Activated CD8-positive, alpha-beta memory T cell treated with anti-CD3 and anti-CD28 coated beads, Interleukin-2, amount 50 U/mL, for 48 hours (primary cell): ENCODE measurements around the gene GXYLT2.
"Not testable (repeated sequence)": the region's sequence is repeated elsewhere in the genome, so short reads cannot be mapped to it uniquely, and the experiment has no call there.

ENCODE experiments used
- DNase-seq: peaks from one replicate; pipeline ENCODE4 v3.0.0-alpha.2; 2020

The GXYLT2 gene

DNA sequence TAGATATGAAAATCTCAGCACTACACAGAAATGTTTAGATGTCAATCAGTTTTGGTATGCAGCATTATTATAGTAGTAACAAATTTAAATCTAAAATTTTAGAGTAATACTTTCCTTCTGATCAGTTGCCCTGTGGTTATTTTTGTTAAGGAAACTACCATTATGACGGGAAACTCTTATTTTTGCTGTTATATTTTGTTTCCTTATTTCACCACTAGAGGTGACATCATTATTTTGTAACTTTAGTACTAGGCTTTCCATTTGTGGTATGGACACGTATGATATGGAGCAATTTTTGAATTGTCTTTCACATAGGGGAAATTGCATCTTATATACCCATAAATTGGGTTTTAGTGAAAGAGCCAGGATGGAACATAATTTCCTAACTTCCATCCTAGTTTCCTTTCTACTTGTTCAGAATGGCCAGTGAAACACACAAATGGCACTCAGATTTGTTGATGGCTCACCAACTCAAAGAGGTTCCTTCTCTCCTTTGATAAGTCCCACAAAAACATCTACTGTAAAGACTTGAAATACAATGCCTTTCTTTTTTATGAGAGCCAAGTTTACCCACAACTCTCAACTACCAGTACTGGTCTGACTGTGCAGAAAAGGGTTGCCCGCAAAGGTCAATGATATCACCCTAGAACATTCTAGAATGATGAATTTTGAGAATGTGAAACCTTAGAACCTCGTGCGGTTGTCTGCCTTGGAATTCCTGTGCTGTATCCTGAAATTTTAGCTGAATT lies 89.4 kb downstream of the GXYLT2 start:
- peak; percentile 38 for DNase-seq

DNA sequence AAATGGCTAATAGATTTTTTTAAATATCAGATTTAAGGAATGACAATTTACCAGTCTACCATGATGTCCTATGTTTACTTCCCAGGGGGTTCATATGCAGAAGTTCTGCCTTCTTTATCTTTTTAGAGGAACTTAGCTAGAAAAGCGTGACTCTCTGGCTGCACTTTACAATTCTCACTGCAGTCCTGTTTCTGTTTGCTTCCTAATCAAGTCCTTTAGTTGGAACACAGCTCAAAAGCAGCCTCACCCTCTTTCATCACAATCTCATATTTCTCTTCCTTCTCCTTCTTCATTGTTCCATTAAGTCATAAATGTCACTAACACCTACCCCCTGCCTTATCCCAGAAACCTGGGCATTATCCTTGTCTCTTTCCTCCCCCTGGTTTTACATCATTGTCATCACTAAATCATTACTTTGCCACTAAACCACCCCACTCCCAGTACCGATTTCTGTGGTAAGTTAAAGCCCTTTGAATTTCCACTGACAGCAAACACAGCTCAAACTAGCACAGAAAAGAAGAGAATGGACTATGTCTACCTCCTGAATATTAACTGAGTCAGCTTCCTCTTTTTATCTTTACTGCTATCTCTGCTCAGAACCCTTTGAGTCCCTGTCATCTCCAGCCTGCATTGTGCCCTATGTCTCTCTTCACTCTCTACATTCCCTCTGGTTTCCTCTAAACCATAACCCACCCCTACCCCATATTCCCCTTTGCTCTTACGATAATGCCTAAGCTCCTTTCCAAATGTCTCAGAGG lies 94.9 kb downstream of the GXYLT2 start:
- peak; percentile 3 for DNase-seq

DNA sequence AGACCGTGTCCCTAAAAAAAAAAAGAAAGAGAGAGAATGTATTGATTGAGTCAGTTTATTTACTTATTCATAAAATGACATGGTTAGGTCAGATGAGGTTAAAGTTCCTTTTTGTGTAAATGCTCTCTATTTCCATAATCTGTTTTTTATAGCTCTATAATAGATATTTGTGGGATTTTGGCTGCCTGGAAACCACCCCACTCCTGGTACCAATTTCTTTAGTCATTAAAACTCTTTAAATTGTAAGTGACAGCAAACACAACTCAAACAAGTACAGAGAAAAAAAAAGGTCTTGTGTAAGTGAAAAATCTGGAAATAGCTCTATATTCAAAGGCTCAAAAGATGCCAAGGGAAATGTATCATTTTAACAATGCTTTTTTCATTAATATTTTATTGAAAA lies 97.7 kb downstream of the GXYLT2 start:
- DNase-seq: no peak

DNA sequence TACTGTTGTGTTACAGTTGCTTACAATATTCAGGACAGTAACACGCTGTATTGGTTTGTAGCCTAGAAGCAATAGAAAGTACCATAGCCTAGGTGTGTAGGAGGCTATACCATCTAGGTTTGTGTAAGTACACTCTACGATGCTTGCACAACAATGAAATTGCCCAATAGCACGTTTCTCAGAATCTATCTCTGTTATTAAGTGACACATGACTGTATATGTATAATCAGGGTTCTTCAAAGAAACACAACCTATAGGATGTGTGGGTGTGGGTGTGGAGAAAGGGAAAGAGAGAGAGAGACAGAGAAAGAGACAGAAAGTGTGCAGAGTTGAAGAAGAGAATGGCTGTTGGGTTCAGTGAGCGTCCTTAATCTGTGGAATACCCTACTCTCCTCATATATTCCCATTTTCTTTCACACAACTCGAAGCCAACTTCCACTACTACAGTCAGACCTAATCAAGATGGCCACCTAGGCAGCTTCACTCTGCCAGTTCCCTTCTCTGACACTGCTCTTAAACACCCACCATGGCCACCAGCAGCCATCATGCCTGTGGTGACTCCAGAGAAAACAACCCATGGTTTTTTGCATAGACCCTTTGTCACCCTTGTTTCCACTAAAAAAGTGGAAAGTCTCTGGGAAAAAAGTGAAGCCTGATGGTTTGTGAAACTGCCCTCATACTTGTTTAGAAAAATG lies 103.0 kb downstream of the GXYLT2 start:
- no peak for DNase-seq

DNA sequence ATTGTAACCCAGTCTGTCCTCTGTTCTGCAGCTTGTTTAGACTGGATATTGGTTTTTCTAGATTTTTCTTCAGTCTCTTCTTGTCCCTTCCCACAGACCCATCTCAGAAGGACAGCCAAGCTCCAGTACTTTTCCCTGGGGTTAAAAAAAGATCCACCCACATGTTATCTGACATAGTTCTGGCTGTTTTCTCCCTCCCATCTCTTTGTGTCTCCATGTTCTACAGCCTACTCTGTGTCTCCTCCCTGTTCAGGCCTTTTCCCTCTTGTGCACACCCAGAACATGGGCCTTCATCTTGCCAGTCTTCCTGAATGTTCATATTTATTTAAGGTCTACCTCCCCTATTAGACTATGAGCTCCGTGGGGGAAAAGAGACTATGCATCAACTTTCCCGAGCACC lies 103.7 kb downstream of the GXYLT2 start:
- no peak for DNase-seq

DNA sequence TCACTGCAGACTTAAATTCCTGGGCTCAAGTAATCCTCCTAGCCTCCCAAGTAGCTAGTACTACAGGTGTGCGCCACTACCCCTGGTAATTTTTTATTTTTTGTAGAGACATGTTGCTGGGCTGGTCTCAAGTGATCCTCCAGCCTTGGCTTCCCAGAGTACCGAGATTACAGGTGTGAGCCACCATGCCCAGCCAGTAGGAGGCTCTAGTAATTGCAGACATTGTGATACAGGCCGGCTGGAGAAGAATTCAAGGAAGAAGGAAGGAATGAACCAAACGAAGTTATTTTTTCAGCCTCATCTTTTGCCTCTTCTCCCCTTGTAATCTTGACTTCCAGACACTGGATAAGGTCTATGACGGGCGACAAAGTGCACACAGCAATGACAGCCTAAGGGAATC lies 105.5 kb downstream of the GXYLT2 start:
- DNase-seq: no peak

DNA sequence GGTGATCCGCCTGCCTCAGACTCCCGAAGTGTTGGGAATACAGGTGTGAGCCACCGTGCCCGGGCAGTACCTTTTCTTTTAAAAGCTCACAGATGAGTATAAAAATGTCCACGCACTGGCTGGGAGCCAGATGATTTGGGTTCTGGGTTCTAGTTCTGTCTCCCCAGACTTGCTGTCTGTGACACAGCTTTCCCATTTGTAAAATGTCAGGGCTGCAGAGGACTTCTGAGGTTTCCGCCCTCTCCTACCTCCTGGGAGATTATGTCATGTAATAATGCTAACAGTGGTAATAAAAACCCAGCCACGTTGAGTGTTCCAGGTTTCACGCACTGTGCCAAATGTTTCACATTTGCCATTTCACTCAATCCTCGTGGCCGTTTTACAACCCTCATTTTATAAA lies 107.5 kb downstream of the GXYLT2 start:
- no peak for DNase-seq

DNA sequence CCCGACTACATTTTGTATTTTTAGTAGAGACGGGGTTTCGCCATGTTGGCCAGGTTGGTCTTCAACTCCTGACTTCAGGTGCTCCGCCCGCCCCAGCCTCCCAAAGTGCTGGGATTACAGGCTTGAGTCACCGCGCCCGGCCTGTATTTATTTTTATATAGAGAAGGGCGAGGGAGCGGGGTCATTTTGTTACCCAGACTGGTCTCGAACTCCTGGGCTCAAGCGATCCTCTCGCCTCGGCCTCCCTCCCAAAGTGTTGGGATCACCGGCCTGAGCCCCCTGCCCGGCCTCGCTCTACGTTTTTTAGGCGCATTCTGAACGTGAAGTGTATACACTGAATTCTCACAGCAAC lies 108.3 kb downstream of the GXYLT2 start:
- DNase-seq: no peak

DNA sequence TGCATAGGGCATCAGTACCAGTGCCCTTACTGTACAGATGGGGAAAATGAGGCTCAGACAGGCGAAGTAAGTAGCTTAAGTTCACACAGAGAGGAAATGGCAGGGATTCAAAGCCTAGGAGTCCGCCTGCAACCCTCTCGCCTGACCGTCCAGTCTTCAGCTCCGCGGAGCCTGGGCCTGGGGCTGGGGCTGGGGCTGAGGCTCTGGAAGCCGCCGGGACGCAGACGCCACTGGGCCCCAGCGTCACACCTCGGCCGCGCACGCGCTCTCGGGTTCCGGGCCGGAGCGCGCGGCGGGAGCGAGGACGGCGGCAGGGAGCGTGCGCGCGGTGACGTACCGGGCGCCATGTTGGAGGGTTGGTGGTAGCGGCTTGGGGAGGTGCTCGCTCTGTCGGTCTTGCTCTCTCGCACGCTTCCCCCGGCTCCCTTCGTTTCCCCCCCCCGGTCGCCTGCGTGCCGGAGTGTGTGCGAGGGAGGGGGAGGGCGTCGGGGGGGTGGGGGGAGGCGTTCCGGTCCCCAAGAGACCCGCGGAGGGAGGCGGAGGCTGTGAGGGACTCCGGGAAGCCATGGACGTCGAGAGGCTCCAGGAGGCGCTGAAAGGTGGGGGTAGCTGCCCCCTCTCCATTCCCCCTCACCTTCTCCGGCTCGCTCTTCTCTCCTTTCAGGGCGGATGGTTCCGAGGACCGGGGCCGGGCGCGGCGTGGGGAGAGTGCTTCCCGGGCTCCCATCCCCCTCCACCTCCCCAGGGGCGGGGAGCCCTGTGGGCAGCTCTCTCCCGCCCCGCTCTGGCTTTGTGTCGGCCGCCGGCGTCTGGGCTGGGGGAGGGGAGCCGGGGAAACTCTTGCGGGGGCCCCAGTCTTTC lies 108.9 kb downstream of the GXYLT2 start, which contains the start of gene PPP4R2:
Gene PPP4R2, plus strand, starts transcription at position 339 of the 861 bp plus-strand sequence. Its CDS starts 227 bp downstream, at position 566.
- peak; percentile 95 for DNase-seq

DNA sequence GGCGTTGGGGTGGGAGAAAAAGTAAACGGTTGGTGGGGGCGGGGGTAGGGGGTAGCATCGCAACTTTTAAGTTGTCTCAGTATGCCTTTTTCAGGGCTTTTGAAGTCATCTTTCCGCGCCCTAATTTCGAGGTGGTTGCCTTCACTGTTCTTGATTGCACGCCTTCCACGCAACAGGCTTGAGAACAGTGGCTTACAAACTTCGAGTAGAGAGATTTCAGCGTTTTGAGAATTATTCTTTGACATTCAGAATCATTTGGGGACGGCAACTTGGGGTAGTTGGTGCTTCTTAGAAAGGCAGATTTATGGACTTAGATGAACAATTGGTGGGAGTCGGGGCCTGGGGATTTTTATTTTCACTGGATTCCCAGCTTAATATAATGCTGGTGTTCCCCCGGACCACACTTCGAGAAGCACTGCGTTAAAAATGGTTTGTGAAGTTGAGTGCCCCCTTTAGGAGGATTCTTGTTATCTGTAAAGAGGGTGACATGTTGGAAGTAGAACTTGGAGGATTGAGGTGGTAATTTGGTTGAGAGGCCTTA lies 109.6 kb downstream of the GXYLT2 start:
- peak; percentile 62 for DNase-seq

DNA sequence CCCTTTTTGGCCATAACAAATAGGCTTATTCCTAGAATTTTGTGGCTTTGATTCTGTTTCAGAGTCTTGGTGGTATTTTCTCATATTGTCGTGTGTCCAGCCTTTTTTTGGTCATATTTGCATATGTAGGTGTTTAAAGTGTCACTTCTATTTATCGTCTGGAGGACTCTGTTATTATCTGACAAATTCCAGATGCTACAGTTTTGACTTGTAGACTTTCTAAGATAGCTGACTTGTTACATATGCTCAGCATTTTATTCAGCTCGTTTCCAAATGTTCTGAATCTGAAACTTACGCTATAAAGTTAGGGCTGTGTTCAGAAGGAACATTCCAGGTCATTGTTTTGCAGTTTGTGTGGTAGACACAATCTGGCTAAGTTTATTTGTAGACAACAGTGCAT lies 110.6 kb downstream of the GXYLT2 start:
- DNase-seq: no peak

DNA sequence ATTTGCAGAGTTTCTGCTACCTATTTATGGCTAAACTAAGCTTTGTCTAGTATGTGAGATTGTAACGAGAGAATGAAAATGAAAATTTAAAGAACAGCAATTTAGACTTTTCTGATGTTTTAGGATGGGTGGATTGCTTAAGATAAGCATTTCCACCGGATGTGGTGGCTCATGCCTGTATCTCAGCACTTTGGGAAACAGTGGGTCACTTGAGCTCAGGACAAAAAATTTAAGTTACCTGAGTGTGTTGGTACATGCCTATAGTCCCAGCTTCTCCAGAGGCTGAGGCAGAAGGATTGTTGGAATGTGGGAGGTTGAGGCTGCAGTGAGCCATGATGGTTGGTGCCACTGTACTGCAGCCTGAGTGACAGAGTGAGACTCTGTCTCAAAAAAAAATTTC lies 112.1 kb downstream of the GXYLT2 start:
- no peak for DNase-seq

DNA sequence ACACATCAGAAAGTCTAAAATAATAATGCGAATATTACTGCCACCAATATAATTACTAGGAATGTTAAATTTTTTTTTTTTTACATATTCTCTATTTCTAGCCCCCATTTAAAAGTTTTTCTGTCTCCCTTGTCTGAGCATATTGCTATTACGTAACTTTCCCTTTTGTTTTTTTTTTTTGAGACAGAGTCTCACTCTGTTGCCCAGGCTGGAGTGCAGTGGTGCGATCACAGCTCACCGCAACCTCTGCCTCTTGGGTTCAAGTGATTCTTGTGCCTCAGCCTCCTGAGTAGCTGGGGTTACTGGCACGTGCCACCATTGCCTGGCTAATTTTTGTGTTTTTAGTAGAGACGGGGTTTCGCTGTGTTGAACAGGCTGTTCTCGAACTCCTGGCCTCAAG lies 115.2 kb downstream of the GXYLT2 start:
- DNase-seq: not testable (repeated sequence)

DNA sequence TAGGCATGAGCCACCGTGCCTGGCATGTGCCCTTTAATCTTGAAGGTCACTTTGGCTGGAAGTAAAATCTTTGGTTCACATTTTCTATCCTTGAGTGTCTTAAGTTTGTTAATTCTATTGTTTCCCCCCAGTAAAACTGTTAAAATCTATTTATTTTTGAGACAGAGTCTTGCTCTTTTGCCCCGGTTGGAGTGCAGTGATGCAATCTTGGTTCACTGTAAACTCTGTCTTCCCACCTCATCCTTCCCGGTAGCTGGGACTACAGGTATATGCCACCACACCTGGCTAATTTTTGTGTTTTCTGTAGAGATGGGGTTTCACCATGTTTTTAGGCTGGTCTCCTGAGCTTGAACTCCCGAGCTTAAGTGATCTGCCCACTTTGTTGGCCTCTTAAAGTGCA lies 116.5 kb downstream of the GXYLT2 start:
- no peak for DNase-seq

DNA sequence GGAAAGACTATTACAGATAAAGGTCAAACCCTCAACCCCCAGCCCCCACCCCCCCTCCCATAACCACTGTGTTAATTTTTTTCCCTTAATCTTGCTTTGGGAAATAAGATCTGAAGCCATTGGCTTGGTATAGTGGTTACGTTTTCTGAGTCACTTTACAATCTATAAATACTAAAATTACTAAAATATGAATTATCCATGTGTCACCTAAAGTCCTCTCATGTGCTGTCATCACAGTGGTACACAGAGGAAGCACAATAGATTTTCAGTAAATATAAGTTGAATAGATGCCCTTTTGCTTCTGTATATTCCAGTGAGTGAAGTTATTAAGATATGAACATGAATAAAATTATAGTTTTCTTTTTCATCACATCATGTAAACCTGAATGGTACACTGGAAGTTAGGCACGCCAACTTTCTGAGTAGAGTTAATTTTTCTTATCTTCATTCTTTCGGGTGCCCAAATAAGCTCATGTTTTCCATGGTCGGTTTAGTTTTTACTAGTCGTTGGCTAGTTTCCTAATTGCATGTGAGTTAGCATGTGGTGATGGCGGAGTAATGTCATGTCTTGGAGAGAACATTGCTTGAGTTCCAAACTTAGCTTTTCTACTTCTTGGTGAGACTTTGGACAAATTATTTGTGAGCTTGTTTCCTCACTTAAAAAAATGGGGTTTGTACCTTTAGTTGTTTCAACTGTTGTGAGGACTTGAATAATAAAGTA lies 120.3 kb downstream of the GXYLT2 start:
- no peak for DNase-seq

DNA sequence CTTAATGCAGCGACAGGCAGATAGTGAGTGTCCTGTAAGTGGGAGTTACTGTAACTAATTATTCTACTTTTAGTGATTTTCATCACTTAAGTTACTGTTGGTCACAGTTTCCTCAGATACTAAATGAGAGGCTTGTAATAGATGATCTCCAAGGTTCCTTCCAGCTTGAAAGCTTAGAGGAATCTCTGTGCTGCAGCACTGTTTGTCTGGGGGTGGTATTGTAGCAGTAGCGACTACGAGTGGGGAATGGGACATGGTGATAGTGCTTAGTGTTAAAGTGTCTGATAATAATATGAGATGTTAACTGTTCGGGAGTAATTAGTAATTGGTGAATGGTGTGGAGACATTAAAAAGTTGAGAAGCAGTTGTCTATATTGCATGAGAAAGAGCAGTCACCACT lies 121.2 kb downstream of the GXYLT2 start:
- DNase-seq: no peak

DNA sequence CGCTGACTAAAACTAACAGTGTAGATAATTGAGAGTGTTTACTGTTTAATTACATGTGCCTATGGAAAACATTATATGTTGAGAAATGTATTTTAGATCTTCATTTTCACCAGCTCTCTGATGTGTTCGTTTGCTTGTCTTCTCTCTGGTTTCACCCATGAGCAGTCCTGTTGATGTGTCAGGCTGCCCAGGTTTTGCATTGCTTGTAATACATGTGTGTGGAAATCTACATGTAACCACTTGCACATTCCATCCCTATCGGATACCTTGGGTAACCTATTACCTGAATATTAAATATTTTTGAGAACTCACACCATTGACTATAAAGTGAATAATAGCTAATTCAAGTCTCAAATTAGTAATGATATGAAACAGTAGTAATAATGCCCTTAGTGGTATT lies 121.9 kb downstream of the GXYLT2 start:
- no peak for DNase-seq

DNA sequence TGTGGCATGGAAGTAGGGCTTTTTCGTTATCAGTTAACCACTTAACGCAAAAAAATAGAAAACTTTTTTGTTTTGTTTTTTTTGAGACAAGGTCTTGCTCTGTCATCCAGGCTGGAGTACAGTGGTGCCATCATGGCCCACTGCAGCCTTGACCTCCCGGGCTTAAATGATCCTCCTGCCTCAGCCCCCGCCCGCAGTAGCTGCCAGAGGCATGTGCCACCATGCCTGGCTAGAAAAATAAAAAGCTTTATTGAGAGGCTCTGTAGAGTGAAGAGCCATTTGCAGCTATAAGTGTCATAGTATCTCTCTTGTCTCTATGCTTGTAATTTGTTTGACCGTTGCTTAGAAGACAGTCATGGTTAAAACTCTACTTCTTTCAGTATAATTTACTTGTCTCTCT lies 122.3 kb downstream of the GXYLT2 start:
- no peak for DNase-seq

DNA sequence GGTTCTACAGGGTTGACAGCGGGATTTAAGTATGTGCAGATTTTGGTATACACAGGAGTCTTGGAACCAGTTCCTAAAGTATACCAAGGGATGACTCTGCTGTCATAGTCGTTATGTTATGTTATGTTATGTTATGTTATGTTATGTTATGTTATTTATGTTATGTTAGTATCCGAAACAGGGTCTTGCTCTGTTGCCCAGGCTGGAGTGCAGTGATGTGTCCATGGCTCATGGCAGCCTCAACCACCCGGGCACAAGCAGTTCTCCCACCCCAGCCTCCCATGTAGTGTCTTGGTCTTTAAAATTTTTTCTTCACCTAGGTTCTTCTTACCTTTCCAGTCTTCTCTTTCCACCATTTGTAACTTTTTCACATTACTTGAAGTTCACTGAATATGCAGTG lies 130.5 kb downstream of the GXYLT2 start:
- no peak for DNase-seq

DNA sequence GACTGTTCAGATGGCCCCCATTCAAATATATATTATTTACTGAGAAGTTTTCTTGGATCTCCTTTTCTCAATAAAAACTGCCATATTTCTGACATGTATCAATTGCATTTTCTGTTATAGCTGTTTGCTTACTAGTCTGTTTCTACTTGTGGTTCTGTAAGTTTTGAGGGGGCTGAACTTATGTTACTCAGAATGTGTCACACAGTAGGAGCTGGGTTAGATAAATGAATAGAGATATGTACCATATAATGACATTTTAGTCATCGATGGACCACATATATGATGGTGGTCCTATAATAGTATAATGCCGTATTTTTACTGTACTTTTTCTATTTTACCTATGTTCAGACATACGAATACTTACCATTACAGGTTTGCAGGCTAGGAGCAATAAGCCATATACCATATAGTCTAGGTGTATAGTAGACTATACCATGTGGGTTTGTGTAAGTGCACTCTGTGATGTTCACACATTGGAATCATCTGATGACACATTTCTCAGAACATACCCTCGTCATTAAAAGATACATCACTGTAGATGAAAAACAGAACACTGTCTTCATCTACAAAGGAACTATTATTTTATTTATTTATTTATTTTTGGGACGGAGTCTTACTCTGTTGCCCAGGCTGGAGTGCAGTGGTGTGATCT lies 131.1 kb downstream of the GXYLT2 start:
- no peak for DNase-seq

DNA sequence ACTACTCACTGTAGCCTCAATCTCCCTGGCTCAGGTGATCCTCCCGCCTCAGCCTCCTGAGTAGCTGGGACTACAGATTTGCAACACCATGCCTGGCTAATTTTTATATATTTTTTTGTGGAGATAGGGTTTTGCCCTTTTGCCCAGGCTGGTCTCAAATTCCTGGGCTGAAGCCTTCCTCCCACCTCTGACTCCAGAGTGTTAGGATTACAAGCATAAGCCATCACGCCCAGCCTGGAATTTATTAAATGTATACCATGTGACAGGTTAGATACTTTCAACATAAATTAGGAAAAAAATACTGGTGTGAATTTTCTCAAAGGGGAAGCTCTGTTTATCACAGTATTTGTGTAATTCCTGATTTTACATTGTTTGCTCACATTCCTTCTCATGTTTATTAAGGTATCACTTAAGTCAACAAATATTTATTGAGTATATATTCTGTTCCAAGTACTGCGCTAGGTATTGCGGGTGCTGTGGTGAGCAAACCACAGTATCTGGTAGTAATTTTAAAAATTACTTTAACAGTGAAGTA lies 133.5 kb downstream of the GXYLT2 start:
- DNase-seq: no peak
